Smooth muscle cell (in vitro differentiated cells): Measurements from ENCODE around the gene SGF29. TPM values are rescaled to one million over a fixed set of nuclear protein-coding genes. Genes with fewer than 3 reads are reported as not detected.
"Not testable (repeated sequence)": the region's sequence is repeated elsewhere in the genome, so short reads cannot be mapped to it uniquely, and the experiment has no call there.

Source experiments
- DNase-seq: peaks from one replicate; lab custom pipeline; 2025; ENCODE audit not compliant: unreplicated experiment; lab: John Stamatoyannopoulos, UW
- H2AFZ ChIP-seq: fragments of 200-600 bp; sonication (generic); 2 replicates; pipeline ENCODE4 v1.6.0; 2016; ENCODE audit warnings: antibody characterized with exemption, low read depth, mild to moderate bottlenecking
- H3F3A ChIP-seq: fragments of 200-600 bp; sonication (generic); 2 replicates; pipeline ENCODE4 v1.6.0; 2017; ENCODE audit warnings: antibody characterized with exemption, low read depth
- H3K27ac ChIP-seq: fragments of 200-600 bp; sonication (generic); 2 replicates; pipeline ENCODE4 v1.5.1; 2016; ENCODE audit warnings: low read depth, mild to moderate bottlenecking
- H3K27me3 ChIP-seq: fragments of 200-600 bp; sonication (generic); 2 replicates; pipeline ENCODE4 v1.6.1; 2016; ENCODE audit warnings: low read depth, mild to moderate bottlenecking
- H3K36me3 ChIP-seq: fragments of 200-600 bp; sonication (generic); 2 replicates; pipeline ENCODE4 v1.5.1; 2016; ENCODE audit warnings: low read depth
- H3K4me1 ChIP-seq: fragments of 200-600 bp; sonication (generic); 2 replicates; pipeline ENCODE4 v1.5.1; 2016; ENCODE audit warnings: low read depth
- H3K4me2 ChIP-seq: fragments of 200-600 bp; sonication (generic); 2 replicates; pipeline ENCODE4 v1.6.0; 2016; ENCODE audit warnings: mild to moderate bottlenecking
- H3K4me3 ChIP-seq: fragments of 200-600 bp; sonication (generic); 2 replicates; pipeline ENCODE4 v1.5.1; 2016; ENCODE audit warnings: mild to moderate bottlenecking
- H3K79me2 ChIP-seq: fragments of 200-600 bp; sonication (generic); 2 replicates; pipeline ENCODE4 v1.6.0; 2016; ENCODE audit warnings: low read depth, mild to moderate bottlenecking
- H3K9ac ChIP-seq: fragments of 200-600 bp; sonication (generic); 2 replicates; pipeline ENCODE4 v1.6.0; 2016; ENCODE audit warnings: low read depth
- H3K9me3 ChIP-seq: fragments of 200-600 bp; sonication (generic); replicated peaks from 2 replicates; pipeline ENCODE4 v1.5.1; 2016; ENCODE audit warnings: low read depth
- H4K20me1 ChIP-seq: fragments of 200-600 bp; sonication (generic); 2 replicates; pipeline ENCODE4 v1.6.0; 2016; ENCODE audit warnings: low read depth
- CTCF ChIP-seq: fragments of 200-600 bp; sonication (generic); IDR thresholded peaks from 2 replicates; pipeline ENCODE4 v1.5.1; 2017; ENCODE audit warnings: borderline replicate concordance, mild to moderate bottlenecking, antibody characterized with exemption; ENCODE audit not compliant: insufficient read depth, poor library complexity, severe bottlenecking
- WGBS: methylation state at CpG from one replicate; pipeline ENCODE4 v1.1.7; 2016; ENCODE audit warnings: low lambda C conversion rate; 5-methylcytosine and 5-hydroxymethylcytosine counted together
- polyA plus RNA-seq: library from polyadenylated mRNA; unstranded; fragments of >200 nt; fragmentation: Nextera tagmentation; extraction: Ambion mirVana; gene quantifications from 2 replicates; pipeline ENCODE4 v1.2.1, GENCODE V29; 2016
- total RNA-seq: library from RNA; depleted of rRNA; stranded (reverse); fragments of >200 nt; gene quantifications from 2 replicates; pipeline ENCODE4 v1.2.3, GENCODE V29; 2014

SGF29 gene
- total and polyA plus RNA-seq, 2 experiments from 2014 or later = 5.7 to 9.4 TPM

- H3F3A ChIP-seq, H3K79me2 ChIP-seq, H3K36me3 ChIP-seq, H3K4me2 ChIP-seq, H3K9me3 ChIP-seq, H3K27ac ChIP-seq, H4K20me1 ChIP-seq, H3K9ac ChIP-seq, H3K4me3 ChIP-seq, DNase-seq, H3K27me3 ChIP-seq, H3K4me1 ChIP-seq, H2AFZ ChIP-seq: not testable (repeated sequence)
- 97% methylated on average over 10 of the region's 11 CpGs for WGBS
These were observed 55.3 kb downstream of the SGF29 start for GRCh38 chr16:28608867-28609596.

- Histone ChIP-seq H3K4me1 (no peaks in the 10 kb centered on the region), H3K27ac (no peak within 1 kb of the TSS), H3K4me3 (no peak within 1 kb of the TSS), H2AFZ (no peak within 1 kb of the TSS), H3K4me2 (no peak within 1 kb of the TSS), H3F3A (no peaks in the 10 kb centered on the region), H3K9ac (no peak within 1 kb of the TSS), H3K79me2 (no peaks in the 10 kb centered on the region), H3K9me3 (no peaks in the 10 kb centered on the region), H3K36me3 (no peaks in the 10 kb centered on the region), H4K20me1 (no peaks in the 10 kb centered on the region), H3K27me3 (no peaks in the 10 kb centered on the region)
- 70% methylated on average over 10 of the region's 11 CpGs for WGBS
- DNase-seq = no peak
- no peak for TF ChIP-seq CTCF
These were observed 56.2 kb downstream of the SGF29 start, which contains the start of gene SULT1A1 for GRCh38 chr16:28609631-28610594. SULT1A1 (minus strand) TSS chr16:28610044; CDS start chr16:28608855, 1,189 bp downstream.

GRCh38 chr16:28610595-28611191, 57.0 kb downstream of the SGF29 start:
- no peak overlapping the region for H3K4me2 ChIP-seq
- no peak overlapping the region for H3K9ac ChIP-seq
- no peaks in the 10 kb centered on the region for H3F3A ChIP-seq
- no peaks in the 10 kb centered on the region for H3K27me3 ChIP-seq
- DNase-seq = no peak
- H4K20me1 ChIP-seq = no peaks in the 10 kb centered on the region
- H3K27ac ChIP-seq = no peak overlapping the region
- H3K36me3 ChIP-seq = no peaks in the 10 kb centered on the region
- no peak overlapping the region for H2AFZ ChIP-seq
- no peaks in the 10 kb centered on the region for H3K79me2 ChIP-seq
- H3K4me1 ChIP-seq = no peaks in the 10 kb centered on the region
- 89% methylated on average over 10 of the region's 10 CpGs for WGBS
- H3K4me3 ChIP-seq = no peak overlapping the region
- no peak for TF ChIP-seq CTCF
- H3K9me3 ChIP-seq = no peaks in the 10 kb centered on the region

GRCh38 chr16:28612359-28613280, 58.9 kb downstream of the SGF29 start:
- no CpG with 5 or more reads among the region's 17 CpGs for WGBS
- not testable (repeated sequence) for H3K27ac ChIP-seq, H2AFZ ChIP-seq, H3K27me3 ChIP-seq, H4K20me1 ChIP-seq, H3K79me2 ChIP-seq, H3K4me2 ChIP-seq, H3K4me3 ChIP-seq, H3K9me3 ChIP-seq, H3K4me1 ChIP-seq, H3F3A ChIP-seq, H3K9ac ChIP-seq, H3K36me3 ChIP-seq, DNase-seq

GRCh38 chr16:28613912-28614311, 60.2 kb downstream of the SGF29 start:
- DNase-seq, H3F3A ChIP-seq, H3K36me3 ChIP-seq, H2AFZ ChIP-seq, H4K20me1 ChIP-seq, H3K4me3 ChIP-seq, H3K9me3 ChIP-seq, H3K79me2 ChIP-seq, H3K9ac ChIP-seq, H3K27me3 ChIP-seq, H3K27ac ChIP-seq, H3K4me1 ChIP-seq, H3K4me2 ChIP-seq: not testable (repeated sequence)
- whole genome bisulfite sequencing = 60% methylated on average over 1 of the region's 26 CpGs

- H3K4me2 ChIP-seq, H3K27me3 ChIP-seq, H3K4me1 ChIP-seq, H3K36me3 ChIP-seq, H3K27ac ChIP-seq, H3K79me2 ChIP-seq, H3K4me3 ChIP-seq, H2AFZ ChIP-seq, H3F3A ChIP-seq, H3K9me3 ChIP-seq, DNase-seq, H4K20me1 ChIP-seq, H3K9ac ChIP-seq: not testable (repeated sequence)
- no CpG with 5 or more reads among the region's 16 CpGs for WGBS
These were observed 60.8 kb downstream of the SGF29 start for GRCh38 chr16:28614561-28614960.
